Activated T-cell treated with anti-CD3 and anti-CD28 coated beads, Interleukin-2, amount 50 U/mL, for 48 hours (primary cell): ENCODE measurements around the gene KCNK7.

Experiments
- DNase-seq, 2 experiments: peaks; one replicate each; pipeline ENCODE4 v3.0.0-alpha.2; 2020

The KCNK7 gene

DNA sequence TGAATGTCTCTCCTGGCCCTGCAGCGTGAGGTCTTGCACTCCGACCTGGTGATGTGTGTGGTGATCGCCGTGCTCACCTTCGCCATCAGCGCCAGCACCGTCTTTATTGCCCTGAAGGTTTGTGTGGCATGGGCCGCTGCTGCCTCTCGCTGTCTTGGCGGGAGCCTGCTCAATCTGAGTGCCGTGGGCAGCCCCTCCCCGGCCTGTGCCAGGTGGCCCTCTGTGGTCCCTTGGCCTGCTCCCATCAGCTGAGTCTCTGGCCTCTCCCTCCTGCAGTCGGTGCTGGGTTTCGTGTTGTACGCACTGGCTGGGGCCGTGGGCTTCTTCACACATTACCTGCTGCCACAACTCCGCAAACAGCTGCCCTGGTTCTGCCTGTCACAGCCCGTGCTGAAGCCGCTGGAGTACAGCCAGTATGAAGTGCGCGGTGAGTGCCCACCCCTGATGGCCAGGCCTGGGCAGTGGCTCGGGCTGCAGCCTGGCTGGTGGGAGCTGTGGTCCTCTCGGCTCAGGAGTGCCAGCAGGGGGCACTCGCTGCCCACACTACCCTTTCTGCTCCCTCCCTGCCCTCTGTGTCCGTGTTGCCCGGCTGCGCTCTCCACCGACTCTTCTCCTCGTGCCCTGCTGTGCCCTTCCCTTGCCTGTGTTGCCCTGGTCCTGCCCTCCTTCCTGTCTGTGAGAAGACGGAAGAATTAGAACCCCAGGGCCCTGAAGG is 30.2 kb upstream of the KCNK7 start:
- DNase-seq, result peak; percentile 59 to 65

DNA sequence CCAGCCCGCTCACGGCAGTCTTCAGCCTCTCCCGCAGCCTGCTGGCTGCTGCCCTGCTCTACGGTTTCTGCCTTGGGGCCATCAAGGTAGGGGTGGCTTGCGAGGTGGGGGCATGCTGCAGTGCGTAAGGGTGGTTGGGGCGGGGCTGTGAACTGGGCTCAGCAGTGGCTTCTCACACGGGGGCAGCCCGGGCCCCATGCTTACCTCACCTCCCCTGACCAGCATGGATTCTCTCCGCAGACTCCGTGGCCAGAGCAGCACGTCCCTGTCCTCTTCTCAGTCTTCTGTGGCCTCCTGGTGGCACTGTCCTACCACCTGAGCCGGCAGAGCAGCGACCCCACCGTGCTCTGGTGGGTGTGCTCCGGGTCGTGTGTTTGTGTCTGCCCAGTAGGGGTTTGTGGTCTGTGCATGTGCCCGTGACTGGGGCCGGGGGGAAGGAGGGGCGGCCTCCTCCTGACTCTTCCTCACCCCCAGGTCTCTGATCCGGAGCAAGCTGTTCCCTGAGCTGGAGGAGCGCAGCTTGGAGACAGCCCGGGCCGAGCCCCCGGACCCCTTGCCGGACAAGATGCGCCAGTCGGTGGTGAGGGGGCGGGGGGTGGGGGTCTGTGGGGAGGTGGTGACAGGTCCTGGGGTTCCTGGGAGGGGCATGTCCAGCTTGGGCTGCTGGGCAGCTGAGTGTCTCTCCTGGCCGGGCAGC is 29.5 kb upstream of the KCNK7 start:
- no peak for DNase-seq

DNA sequence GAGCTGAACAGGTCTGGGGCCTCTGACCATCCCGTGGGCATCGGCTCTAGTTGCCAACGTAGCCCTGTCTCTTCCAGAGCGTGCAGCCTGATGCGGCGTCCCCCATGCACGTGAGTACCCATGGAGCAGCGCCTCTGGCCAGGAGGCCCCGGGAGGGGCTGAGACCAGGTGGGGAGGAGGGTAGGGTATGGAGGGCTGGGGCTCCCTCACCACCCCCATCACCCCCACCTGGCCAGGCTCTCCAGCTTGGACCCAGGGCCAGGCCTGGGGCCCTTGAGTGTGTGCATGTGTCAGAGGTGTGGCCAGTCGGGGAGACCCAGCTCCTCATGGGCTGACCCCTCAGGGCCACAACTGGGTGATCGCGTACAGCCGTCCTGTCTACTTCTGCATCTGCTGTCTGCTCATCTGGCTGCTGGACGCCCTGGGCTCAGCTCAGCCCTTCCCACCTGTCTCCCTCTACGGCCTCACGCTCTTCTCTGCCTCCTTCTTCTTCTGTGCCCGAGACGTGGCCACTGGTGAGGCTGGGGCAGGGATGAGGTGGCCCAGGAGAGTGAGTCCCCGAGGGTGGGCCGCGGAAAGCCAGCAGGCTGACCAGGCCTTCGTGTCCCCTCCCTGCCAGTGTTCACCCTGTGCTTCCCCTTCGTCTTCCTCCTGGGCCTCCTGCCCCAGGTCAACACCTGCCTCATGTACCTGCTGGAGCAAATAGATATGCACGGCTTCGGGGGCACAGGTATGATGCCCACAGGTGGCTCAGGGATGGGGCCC is 28.4 kb upstream of the KCNK7 start:
- DNase-seq, result no peak

DNA sequence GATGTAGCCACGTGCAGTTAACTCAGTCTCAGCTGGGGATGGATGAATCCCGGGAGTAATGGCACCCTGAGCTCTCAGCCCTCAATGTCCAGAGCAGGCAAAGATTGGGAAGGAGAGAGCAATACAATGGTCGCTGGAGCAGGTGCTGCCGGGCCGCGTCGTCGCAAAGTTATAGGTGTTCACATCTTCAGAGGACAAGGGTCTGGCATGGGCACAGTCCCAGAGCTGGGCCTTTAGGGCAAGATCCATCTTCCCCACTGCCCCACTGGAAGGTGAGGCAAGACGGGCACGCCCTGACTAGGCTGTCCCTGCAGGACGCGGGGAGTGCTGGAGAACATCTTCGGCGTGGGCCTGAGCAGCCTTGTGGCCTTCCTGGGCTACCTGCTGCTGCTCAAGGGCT is 27.6 kb upstream of the KCNK7 start:
- no peak for DNase-seq

DNA sequence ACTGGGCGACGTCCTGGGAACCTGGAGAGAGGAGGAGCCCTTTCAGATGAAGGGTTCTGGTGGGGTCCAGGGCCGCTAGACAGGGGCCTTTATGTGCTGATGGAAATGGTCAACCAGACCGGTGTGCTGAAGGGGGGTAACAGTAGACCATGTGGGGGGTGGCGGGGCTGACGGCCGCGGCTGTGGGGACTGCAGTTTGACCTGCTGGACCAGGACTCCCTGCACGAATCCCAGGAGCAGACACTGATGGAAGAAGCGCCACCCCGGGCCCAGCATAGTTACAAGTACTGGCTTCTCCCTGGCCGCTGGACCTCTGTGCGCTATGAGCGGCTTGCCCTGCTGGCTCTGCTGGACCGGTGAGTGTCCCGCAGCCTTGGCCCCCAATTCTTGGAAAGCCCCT is 26.4 kb upstream of the KCNK7 start:
- no peak for DNase-seq

DNA sequence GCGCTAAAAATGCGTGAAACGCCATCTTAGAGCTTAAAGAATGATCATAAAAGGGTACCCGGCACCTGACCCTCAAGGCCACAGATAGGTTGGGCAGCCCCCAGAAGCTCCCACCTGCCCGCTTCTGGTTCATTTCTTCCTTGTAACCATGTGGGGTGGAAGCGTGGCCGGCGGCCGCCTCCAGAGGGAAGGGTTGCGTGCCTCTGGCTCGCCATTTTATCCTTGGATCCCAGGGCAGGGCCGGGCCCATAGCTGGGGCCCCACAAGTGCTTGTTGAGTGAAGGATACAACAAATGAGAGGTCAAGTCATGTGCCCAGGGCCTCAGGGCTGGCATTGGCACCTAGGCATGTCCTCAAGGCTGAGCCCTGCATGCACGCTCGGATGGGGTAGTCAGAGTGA is 25.9 kb upstream of the KCNK7 start:
- DNase-seq, result no peak

DNA sequence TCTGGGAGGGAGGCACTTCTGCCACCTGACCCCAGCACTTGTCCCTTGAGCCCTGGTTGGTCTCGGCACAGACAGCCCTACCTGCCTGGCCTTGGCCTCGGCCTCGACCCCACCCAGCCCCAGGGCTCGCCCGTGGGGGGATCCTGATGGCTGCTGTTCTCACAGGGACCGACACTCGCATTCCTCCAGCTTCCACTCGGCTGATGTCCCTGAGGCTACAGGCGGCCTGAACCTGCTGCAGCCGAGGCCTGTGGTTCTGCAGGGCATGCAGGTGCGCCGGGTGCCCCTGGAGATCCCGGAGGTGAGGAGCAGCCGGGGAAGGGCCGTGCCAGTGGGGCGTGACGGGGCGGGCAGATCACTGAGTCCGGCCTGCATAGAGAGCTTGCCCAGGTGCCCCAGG is 25.1 kb upstream of the KCNK7 start:
- DNase-seq, result no peak

DNA sequence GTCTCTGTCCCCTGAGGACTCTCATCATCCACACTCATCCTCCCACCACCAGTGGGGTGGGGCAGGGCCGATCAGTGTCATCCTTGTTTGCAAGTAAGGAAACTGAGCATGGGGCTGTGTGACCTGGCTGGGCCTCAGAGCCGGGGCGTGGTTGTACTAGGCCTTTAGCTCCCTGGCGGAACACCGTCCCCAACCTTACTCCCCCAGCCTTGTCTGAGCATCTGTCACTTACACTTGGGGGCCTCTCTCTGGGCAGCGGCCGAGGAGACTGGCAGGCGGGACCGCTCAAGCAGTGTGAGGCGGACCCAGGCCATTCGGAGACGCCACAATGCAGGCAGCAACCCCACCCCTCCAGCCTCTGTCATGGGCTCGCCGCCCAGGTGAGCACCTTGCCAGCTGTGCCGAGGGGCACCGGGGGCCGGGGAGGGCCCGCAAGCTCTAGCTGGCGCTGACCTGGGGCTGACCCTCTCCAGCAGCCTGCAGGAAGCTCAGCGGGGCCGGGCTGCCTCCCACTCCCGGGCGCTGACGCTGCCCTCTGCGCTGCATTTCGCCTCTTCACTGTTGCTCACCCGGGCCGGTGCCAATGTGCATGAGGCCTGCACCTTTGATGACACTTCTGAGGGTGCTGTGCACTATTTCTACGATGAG is 23.8 kb upstream of the KCNK7 start:
- no peak for DNase-seq

DNA sequence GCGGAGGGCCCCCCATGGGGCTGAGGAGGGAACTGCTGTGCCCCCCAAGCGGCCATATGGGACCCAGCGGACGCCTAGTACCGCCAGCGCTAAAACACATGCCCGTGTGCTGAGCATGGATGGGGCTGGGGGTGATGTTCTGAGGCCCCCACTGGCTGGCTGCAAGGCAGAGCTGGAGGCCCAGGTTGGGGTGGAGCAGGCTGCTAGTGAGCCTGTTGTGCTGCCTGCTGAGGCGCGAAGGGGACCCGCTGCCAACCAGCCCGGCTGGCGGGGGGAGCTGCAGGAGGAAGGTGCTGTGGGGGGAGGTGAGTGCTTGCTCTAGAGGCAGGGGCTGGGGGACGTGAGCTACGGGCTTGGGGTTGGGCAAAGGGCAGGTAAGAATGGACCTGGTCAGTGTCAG is 23.2 kb upstream of the KCNK7 start:
- no peak for DNase-seq

DNA sequence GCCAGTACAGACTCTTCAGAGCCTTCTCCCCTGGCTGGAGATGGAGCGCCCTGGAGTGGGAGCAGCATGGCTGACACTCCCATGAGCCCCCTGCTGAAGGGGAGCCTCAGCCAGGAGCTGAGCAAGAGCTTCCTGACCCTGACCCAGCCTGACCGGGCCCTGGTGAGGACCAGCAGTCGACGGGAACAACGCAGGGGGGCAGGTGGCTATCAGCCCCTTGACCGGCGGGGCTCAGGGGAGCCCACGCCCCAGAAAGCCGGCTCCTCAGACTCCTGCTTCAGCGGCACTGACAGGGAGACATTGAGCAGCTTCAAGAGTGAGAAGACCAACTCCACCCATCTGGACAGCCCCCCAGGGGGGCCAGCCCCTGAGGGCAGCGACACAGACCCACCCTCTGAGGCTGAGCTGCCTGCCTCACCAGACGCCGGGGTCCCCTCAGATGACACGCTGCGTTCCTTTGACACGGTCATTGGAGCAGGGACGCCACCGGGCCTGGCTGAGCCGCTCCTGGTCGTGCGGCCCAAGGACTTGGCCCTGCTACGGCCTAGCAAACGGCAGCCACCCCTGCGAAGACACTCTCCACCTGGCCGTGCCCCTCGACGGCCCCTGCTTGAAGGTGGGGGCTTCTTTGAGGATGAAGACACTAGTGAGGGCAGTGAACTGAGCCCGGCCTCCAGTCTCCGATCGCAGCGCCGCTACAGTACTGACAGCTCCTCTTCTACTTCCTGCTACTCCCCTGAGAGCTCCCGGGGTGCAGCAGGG is 22.6 kb upstream of the KCNK7 start:
- DNase-seq, result no peak

DNA sequence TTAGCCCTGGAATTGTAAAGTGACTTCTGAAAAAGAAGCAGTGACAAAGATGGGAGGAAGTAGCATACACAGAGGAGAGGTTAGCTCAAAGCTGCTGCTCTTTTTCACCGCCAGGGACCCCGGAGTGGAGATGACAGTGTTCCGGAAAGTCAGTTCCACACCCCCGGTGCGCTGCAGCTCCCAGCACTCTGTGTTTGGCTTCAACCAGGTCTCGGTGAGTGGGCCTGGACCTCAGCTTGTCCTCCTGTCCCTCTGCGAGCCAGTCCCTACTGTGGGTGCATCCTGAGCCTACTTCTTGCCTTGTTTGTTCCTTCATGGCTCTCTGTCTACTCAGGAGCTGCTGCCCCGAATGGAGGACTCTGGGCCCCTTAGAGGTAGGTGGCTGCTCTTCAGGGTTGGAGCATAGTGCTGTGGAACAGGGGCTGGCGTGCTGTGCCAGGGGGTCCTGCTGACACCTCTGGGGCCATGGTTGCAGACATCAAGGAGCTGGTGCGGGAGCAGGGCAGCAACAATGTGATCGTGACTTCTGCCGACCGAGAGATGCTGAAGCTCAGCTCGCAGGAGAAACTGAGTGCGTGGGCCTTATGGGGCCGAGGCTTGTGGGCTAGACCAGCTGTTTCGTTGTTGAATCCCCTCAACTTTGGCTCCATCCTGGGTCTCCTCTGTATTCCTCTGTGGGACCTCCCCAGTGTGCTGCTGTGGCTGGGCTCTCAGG is 21.7 kb upstream of the KCNK7 start:
- DNase-seq, result no peak

DNA sequence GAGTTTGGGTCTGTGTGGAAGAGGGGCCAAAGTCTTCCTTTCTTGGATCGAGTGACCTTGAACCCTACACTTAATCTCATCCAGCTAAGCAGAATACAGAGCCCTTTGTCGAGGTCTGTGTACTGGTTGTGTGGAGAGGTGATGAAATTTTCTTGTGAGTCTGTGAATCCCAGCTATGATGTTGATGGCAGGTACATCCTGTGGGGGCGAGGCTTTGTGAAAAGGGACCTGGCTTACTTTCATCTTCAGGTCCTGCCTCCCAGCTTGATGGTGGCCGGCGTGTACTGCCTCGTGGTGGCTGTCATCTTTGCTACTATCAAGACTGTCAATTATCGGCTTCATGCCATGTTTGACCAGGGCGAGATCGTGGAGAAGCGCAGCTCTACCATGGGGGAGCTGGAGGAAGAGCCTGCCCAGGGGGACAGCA is 21.0 kb upstream of the KCNK7 start:
- DNase-seq, result no peak

DNA sequence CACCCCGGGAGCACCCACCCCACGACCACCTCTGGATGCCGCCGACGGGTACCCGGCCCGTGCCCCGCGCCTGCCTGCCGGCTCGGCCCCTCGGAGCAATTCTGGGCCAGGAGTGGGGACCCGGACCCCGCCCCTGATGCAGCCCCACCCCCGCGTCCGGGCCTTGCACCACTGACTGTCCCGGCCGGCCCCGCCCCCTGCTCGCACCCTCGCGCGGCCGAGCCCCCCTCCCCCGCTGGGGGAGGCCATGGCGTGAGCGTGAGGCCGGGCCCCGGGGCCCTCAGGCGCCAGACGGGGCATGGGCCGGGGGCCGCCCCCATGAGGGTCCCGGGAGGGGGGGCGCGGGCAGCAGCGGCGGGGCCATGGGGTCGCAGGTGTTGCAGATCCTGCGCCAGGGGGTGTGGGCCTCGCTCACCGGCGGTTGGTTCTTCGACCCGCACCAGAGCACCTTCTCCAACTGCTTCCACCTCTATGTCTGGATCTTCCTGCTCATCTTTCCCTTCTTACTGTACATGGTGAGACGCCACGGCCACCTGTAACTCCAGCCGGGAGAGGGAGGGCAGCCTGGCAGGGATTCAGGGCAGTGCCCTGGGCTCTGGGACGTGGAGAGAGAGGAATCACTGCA is 20.5 kb upstream of the KCNK7 start:
- DNase-seq, result peak; percentile 58 to 69

DNA sequence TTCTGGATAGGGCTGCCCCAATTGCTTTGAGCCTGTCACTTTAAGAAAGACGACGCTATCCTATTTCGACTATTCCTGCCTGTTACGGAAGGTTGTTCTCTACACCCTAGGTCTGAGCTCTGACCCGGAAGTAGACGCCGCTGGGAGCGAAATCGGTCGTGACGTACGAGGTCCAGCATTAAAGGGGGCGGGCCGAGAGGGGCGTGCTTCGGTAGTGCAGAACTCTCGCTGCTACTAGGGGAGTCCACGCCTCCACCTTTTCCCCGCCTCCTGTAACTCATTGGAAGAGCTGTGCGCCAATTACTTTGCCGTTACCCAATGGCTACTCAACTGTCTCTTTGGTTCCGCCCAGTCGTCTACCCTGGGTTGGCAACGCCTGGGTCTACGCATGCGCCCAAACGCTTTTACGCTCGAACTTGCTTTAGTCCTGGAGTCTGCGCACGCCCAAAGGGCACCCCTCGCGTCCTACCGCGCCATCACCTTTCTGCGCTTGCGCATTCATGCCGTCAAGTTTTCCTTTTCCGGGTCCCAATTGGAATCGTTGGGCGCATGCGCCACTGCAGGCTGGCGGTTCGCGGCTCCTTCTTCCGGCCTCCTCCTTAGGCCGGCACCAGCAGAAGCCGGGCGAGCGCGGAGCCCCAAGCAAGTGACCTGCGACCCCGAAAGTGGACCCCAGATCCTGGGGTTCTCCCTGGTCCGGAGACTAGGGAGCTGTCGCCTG is 19.8 kb upstream of the KCNK7 start, which contains the start of gene PCNX3:
PCNX3 (plus strand) TSS at position 548 of the 721 bp plus-strand sequence. CDS start 536 bp downstream, outside the sequence.
- peak; percentile 100 for DNase-seq

DNA sequence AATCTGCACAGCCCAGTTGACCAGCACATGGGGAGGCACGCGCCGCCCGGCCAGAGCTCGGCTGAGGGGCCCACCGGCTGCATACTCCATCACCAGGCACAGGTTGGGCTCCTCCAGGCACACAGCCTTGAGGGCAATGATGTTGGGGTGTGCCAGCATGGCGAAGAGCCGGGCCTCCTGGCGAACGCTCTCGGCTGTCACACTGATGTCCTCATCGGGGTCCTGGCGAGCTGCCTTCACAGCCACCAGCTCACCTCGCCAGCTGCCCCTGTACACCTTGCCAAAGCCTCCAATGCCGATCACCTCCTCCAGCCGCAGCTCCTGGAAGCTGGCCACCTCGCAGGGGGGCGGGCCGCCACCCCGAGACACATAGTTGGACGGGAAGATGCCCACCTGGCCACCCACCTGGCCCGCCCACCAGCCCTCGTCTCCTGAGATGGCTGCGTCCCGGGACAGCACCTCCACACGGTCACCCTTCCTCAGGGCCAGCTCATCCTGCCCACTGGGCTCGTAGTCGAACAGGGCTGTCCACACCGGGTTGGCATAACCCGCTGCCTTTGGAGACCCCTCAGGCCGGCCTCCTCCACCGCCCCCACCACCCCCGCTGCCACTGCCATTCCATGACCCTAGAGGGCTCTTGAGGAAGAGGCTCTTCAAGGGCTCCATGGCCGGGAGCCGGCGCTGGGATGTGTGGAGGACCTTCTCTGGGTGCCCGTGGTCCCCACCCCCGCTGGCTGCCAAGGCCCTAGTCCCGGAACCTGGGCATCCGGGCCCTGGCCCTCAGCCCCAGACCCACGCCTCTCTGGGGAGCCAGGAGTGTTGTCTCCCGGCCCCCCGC is 17.7 kb upstream of the KCNK7 start:
- DNase-seq, result no peak

DNA sequence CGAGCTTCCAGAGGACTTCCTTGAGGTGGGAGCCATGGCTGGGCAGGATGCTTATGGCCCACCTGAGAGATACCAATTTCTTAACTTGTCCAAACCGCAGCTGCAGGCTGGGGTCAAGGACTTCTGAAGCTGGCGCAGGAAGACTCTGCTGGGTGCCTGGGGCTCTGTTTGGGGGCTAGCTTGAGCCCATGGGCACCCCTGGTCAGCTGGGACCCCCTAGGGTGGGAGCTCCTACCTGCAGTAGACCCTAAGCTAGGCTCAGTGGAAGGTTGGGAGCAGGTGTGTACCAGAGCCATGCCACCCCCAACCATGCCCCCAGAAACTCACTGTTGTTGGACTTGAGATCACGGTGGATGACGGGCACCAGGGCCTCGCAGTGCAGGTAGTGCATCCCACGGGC is 17.1 kb upstream of the KCNK7 start:
- DNase-seq, result no peak

DNA sequence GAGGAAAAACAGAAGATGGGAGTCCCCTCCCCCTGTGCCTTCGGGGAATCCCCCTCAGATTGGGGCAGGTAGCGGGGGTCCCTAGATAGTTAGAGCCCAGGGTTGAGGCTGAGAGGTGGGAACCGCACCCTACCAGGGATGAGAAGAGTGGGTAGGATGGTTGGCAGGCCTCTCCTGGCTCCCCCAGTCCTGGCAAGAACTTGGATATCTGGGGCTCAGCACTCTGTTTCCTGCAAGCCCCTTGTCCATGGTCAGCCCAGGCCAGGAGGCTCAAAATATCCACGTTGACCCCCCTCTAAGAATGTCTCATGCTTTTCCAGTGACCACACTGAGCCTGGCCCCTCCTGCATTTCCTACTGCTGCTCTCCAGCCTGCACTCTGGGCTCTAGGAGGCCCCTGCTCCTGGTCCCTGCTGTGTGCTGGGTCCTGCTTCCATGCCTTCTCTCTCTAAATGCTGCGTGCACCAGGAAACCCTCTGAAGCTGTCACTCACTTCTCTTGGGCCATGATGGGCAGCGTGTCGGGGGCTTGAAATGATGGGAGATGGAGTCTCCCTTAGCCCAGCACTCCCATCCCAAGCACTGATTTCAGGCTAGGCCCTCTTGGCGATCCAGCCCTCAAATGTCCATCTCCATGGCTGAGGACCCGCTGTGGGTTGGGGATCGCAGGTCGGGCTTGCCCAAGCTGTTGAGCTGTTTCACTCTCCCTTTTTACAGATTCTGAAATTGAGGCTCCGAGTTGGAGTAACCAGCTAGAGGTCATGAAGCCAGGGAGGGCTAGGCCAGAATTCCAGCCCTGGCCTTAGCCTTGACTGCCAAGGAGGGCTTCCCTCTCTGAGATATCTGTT is 16.4 kb upstream of the KCNK7 start:
- no peak for DNase-seq

DNA sequence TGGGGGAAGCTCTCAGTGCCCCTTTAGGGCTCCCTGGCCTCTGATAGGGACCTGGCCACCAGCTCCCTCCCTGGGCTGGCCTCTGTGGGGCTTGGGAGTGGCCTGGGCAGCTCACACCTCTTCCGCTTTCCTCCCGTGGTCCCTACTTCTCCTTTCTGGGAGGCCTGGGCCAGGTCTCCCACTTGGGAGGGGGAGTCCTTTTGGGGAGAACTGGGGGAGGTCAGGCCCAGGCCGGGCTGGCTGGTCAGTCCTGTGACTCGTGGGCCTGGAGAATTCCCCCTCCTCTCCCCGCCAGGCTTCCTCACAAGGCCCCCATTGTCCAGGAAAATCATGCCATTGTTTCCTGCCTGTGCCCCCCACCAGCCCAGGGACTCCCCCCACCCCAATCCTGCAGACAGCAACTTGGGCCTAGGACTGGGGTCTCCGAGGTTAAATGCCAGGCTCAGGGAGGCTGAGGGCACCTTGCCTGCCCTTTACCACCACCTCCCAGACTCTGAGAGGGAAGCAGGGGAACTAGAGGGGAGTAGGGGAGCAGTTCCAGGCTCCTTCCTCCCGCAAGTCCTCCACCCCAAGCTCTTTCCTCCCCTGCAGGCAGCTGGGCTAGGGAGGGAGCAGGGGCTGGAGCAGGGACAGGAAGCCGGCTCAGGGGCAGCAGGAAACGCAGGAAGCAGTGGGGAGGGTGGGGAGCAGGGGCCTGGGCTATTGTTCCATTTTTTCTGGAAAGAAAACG is 15.6 kb upstream of the KCNK7 start:
- DNase-seq, result no peak
